GM12878 (cell line): ENCODE results near the gene UBE2E2. TPM values are rescaled to one million over a fixed set of nuclear protein-coding genes. Genes with fewer than 3 reads are reported as not detected.

Experiments
- ATAC-seq: fragments of 200-7000 bp; cut with Tn5 transposase; 3 replicates; pipeline ENCODE4 v1.9.1; 2020; ENCODE audit warnings: mild to moderate bottlenecking, moderate library complexity
- BruUV-seq: library from RNA; stranded (reverse); fragments of 400-500 nt; replicated peaks from 2 replicates; lab custom pipeline; 2021; lab: Mats Ljungman, UMichigan
- CTCF ChIA-PET: fragments of 300-600 bp; sonication (Branson Sonifier 250); formaldehyde crosslinking; extraction: SDS; loops from one replicate; lab custom pipeline; 2021; ENCODE audit warnings: inconsistent platforms; lab: Yijun Ruan, JAX
- POLR2A ChIA-PET: fragments of 350-600 bp; formaldehyde crosslinking; extraction: SDS; loops from one replicate; lab custom pipeline; 2021; ENCODE audit warnings: inconsistent platforms; lab: Charles Lee
- RAD21 ChIA-PET: fragments of 300-600 bp; sonication (Branson Sonifier 250); formaldehyde crosslinking; loops from one replicate; lab custom pipeline; 2023; ENCODE audit warnings: antibody characterized with exemption; ENCODE audit not compliant: unreplicated experiment; lab: Charles Lee
- SMC1A ChIA-PET: fragments of 300-600 bp; sonication (Branson Sonifier 250); formaldehyde crosslinking; loops from one replicate; lab custom pipeline; 2023; ENCODE audit not compliant: unreplicated experiment, uncharacterized antibody; lab: Charles Lee
- DNase-seq: peaks from one replicate; pipeline ENCODE4 v3.0.0-alpha.2; 2011; ENCODE audit warnings: low read depth, low spot score
- FAIRE-seq: peaks from 3 replicates; lab custom pipeline; 2011; peaks lifted over from hg19 to GRCh38; lab: Jason Lieb, UNC
- H2AFZ ChIP-seq: 2 replicates; pipeline ENCODE4 v1.6.0; 2011; ENCODE audit warnings: low read depth, low read length, control low read depth; ENCODE audit not compliant: control insufficient read depth
- H3K27ac ChIP-seq: 2 replicates; pipeline ENCODE4 v1.5.1; 2011; ENCODE audit warnings: control low read depth; ENCODE audit not compliant: control insufficient read depth, insufficient read depth
- H3K27me3 ChIP-seq, 2 experiments: replicated peaks in 1 of 2; 2 replicates each; pipeline versions ENCODE4 v1.6.0 to v1.6.1; 2011; ENCODE audit warnings: low read length in 1 of 2; ENCODE audit not compliant: control insufficient read depth in 2 of 2, insufficient read depth in 2 of 2
- H3K36me3 ChIP-seq, 2 experiments: 2 replicates each; pipeline ENCODE4 v1.5.1; 2011; ENCODE audit warnings: low read length in 1 of 2; ENCODE audit not compliant: control insufficient read depth in 2 of 2, insufficient read depth in 2 of 2
- H3K4me1 ChIP-seq: 2 replicates; pipeline ENCODE4 v1.6.1; 2011; ENCODE audit warnings: mild to moderate bottlenecking, low read length, moderate library complexity, mixed read lengths; ENCODE audit not compliant: control insufficient read depth, insufficient read depth
- H3K4me2 ChIP-seq: 2 replicates; pipeline ENCODE4 v1.6.0; 2011; ENCODE audit warnings: control low read depth; ENCODE audit not compliant: control insufficient read depth, insufficient read depth
- H3K4me3 ChIP-seq: fragments of 200-600 bp; sonication (generic); 2 replicates; pipeline ENCODE4 v1.5.1; 2016
- H3K79me2 ChIP-seq: 2 replicates; pipeline ENCODE4 v1.6.0; 2011; ENCODE audit warnings: low read length; ENCODE audit not compliant: control insufficient read depth, insufficient read depth
- H3K9ac ChIP-seq: 2 replicates; pipeline ENCODE4 v1.8.0; 2011; ENCODE audit warnings: low read length, control low read depth, mixed read lengths; ENCODE audit not compliant: control insufficient read depth, insufficient read depth
- H3K9me3 ChIP-seq: replicated peaks from 3 replicates; pipeline ENCODE4 v1.5.1; 2011; ENCODE audit warnings: mild to moderate bottlenecking, low read length; ENCODE audit not compliant: control insufficient read depth, insufficient read depth
- H4K20me1 ChIP-seq: 2 replicates; pipeline ENCODE4 v1.6.0; 2011; ENCODE audit not compliant: control insufficient read depth, insufficient read depth
- ATF2 ChIP-seq: IDR thresholded peaks from 2 replicates; pipeline ENCODE4 v1.6.1; 2012; ENCODE audit warnings: low read length, inconsistent platforms
- BCL3 ChIP-seq: IDR thresholded peaks from 2 replicates; pipeline ENCODE4 v1.6.1; 2011; ENCODE audit warnings: borderline replicate concordance, low read depth, mild to moderate bottlenecking, moderate library complexity, low read length; ENCODE audit not compliant: insufficient read depth, poor library complexity, severe bottlenecking
- CEBPB ChIP-seq, 2 experiments: fragments of 150-350 bp in 1 of 2; IDR thresholded peaks; 2 replicates each; pipeline ENCODE4 v1.6.1; 2012 to 2014; ENCODE audit warnings: low read depth in 2 of 2, low read length in 2 of 2, borderline replicate concordance in 1 of 2, inconsistent platforms in 1 of 2
- EED ChIP-seq: sonication (generic); IDR thresholded peaks from 2 replicates; pipeline ENCODE4 v1.6.1; 2016; ENCODE audit warnings: antibody characterized with exemption, low read depth
- EZH2 ChIP-seq: IDR thresholded peaks from 2 replicates; pipeline ENCODE4 v1.6.1; 2012; ENCODE audit warnings: low read depth, mild to moderate bottlenecking, control low read depth, inconsistent platforms, low read length, borderline replicate concordance; ENCODE audit not compliant: control insufficient read depth
- FOS ChIP-seq: IDR thresholded peaks from 3 replicates; pipeline ENCODE4 v1.6.1; 2011; ENCODE audit warnings: borderline replicate concordance; ENCODE audit not compliant: insufficient read length; ENCODE audit errors: extremely low read depth
- KAT2A ChIP-seq: conservative IDR thresholded peaks from 2 replicates; pipeline ENCODE4 v1.6.1; 2011; ENCODE audit warnings: low read depth, low read length; ENCODE audit not compliant: control insufficient read depth
- MEF2A ChIP-seq: IDR thresholded peaks from 2 replicates; pipeline ENCODE4 v1.6.1; 2011; ENCODE audit warnings: low read depth, mild to moderate bottlenecking, low read length, moderate library complexity; ENCODE audit not compliant: insufficient read depth
- MEF2B ChIP-seq: fragments of 450-650 bp; IDR thresholded peaks from 2 replicates; pipeline ENCODE4 v1.6.1; 2018; ENCODE audit warnings: mild to moderate bottlenecking, moderate library complexity; ENCODE audit not compliant: partially characterized antibody, poor library complexity, severe bottlenecking
- NFIC ChIP-seq: IDR thresholded peaks from 2 replicates; pipeline ENCODE4 v1.6.1; 2012; ENCODE audit warnings: low read depth, mild to moderate bottlenecking, inconsistent platforms, low read length, moderate library complexity
- NFYA ChIP-seq: IDR thresholded peaks from 2 replicates; pipeline ENCODE4 v1.6.1; 2011; ENCODE audit warnings: low read depth, mild to moderate bottlenecking, low read length, improper control_type of control experiment, borderline replicate concordance
- NFYB ChIP-seq: IDR thresholded peaks from 2 replicates; pipeline ENCODE4 v1.6.1; 2011; ENCODE audit warnings: low read depth, mild to moderate bottlenecking, low read length, improper control_type of control experiment, moderate library complexity; ENCODE audit not compliant: insufficient read depth
- NRF1 ChIP-seq: conservative IDR thresholded peaks from 2 replicates; pipeline ENCODE4 v1.6.1; 2011; ENCODE audit warnings: mild to moderate bottlenecking, low read depth, low read length, improper control_type of control experiment
- PBX3 ChIP-seq: IDR thresholded peaks from 2 replicates; pipeline ENCODE4 v1.6.1; 2011; ENCODE audit warnings: mild to moderate bottlenecking, low read depth, low read length, moderate library complexity; ENCODE audit not compliant: insufficient replicate concordance
- POLR2AphosphoS5 ChIP-seq: IDR thresholded peaks from 2 replicates; pipeline ENCODE4 v1.6.1; 2011; ENCODE audit warnings: mild to moderate bottlenecking, low read length, inconsistent platforms
- RCOR1 ChIP-seq: conservative IDR thresholded peaks from 2 replicates; pipeline ENCODE4 v1.6.1; 2012; ENCODE audit warnings: low read depth, low read length, improper control_type of control experiment
- RUNX3 ChIP-seq: IDR thresholded peaks from 2 replicates; pipeline ENCODE4 v1.6.1; 2012; ENCODE audit warnings: low read length, inconsistent platforms
- YY1 ChIP-seq: IDR thresholded peaks from 2 replicates; pipeline ENCODE4 v1.6.1; 2011; ENCODE audit warnings: low read depth, mild to moderate bottlenecking, low read length
- ZNF274 ChIP-seq: IDR thresholded peaks from one replicate; pipeline ENCODE4 v1.8.0; 2011; ENCODE audit not compliant: insufficient read length, insufficient read depth
- WGBS: methylation state at CpG from one replicate; pipeline ENCODE4 v1.1.6; 2016; ENCODE audit warnings: low lambda C conversion rate; ENCODE audit not compliant: insufficient replicate concordance, insufficient coverage; ENCODE audit errors: missing lambda C conversion rate; 5-methylcytosine and 5-hydroxymethylcytosine counted together
- in situ Hi-C: fragments of 300-500 bp; cut with MboI; formaldehyde crosslinking; loops from 9 replicates; pipeline ENCODE4 v1.14.3; 2018; ENCODE audit warnings: mixed read lengths
- intact Hi-C: fragments of 100-400 bp; cut with micrococcal nuclease; formaldehyde crosslinking; loops from one replicate; pipeline ENCODE4 v1.14.2; 2022; ENCODE audit not compliant: unreplicated experiment
- polyA plus RNA-seq, 11 experiments: library from polyadenylated mRNA; depleted of rRNA in 4 of 11; unstranded in 6 of 11; stranded (reverse) in 5 of 11; fragments of >200 nt; fragmentation: Nextera tagmentation in 4 of 11; fragmentation: Illumina TruSeq in 1 of 11; extraction: Ambion mirVana in 4 of 11; extraction: Trizol in 1 of 11; gene quantifications; 1 replicate in 1 of 11; 2 replicates in 10 of 11; pipeline versions ENCODE4 v1.2.1 to v1.2.3, GENCODE V29; 2011 to 2016; ENCODE audit warnings: inconsistent platforms in 2 of 11, missing spikeins in 2 of 11, low read depth in 1 of 11
- total RNA-seq, 4 experiments: library from RNA; depleted of rRNA in 3 of 4; stranded (reverse); fragments of >200 nt in 3 of 4; fragmentation: Illumina TruSeq in 1 of 4; extraction: Trizol in 1 of 4; gene quantifications; 2 replicates each; pipeline versions ENCODE4 v1.2.1 to v1.2.3, GENCODE V29; 2013 to 2021

Gene UBE2E2
- total and polyA plus RNA-seq, 10 of the 15 experiments (the other 5 are each of a cell fraction or from before 2014, with no cell fraction given): 8.7 to 71.0 (median 36.4) TPM

GRCh38 chr3:23325466-23326065, 122.4 kb downstream of the UBE2E2 start:
- H3K4me1 ChIP-seq: peaks cover 10% of the 10 kb centered on the region
- ChIA-PET RAD21 (interaction anchor here (1.3 kb wide), 1 partner anchor 112 kb away, joined by 3 read pairs; no protein-coding TSS in a partner anchor), SMC1A (interaction anchor here (0.8 to 2.3 kb wide), 12 partner anchors 8 to 329 kb away, joined by 3 to 9 read pairs (median 4); no protein-coding TSS in a partner anchor), POLR2A (no interaction called here), CTCF (interaction anchor here (1.0 kb wide), 1 partner anchor 116 kb away, joined by 4 read pairs; no protein-coding TSS in a partner anchor)
- peak; percentile 47 for FAIRE-seq
- no peak overlapping the region for H2AFZ ChIP-seq
- H3K4me3 ChIP-seq: no peak overlapping the region
- no peaks in the 10 kb centered on the region; the same call in 2 of the 3 replicates for H3K9me3 ChIP-seq
- no TSS peak for BruUV-seq
- intact Hi-C loops (loop anchor here (5.0 kb wide), 1 partner anchor 118 kb away; no protein-coding TSS in a partner anchor), in situ Hi-C loops (no loop called here)
- WGBS: 39% methylated on average over 4 of the region's 4 CpGs
- no peaks in the 10 kb centered on the region for H3K36me3 ChIP-seq
- DNase-seq: peak; percentile 30
- no peaks in the 10 kb centered on the region for H4K20me1 ChIP-seq
- ATAC-seq: peak; percentile 74
- peak overlapping the region; percentile 68 for H3K4me2 ChIP-seq
- H3K9ac ChIP-seq: no peak overlapping the region
- no peak overlapping the region for H3K27ac ChIP-seq
- no peaks in the 10 kb centered on the region for H3K27me3 ChIP-seq
- H3K79me2 ChIP-seq: peaks cover 6% of the 10 kb centered on the region
- TF ChIP-seq RCOR1 (no peak), MEF2B (peak; percentile 18), ATF2 (peak; percentile 75), NFIC (peak; percentile 92), FOS (no peak), MEF2A (peak; percentile 88), NRF1 (no peak), CEBPB (IDR thresholded peaks at IDR 0.05; ENCODE audit: borderline replicate concordance in 1 of 2, low read depth in 2 of 2, low read length in 2 of 2) (no peak), EZH2 (no peak), PBX3 (no peak), YY1 (no peak), POLR2AphosphoS5 (no peak), NFYA (no peak), ZNF274 (no peak), BCL3 (peak; percentile 27), NFYB (no peak), RUNX3 (peak; percentile 96), KAT2A (no peak), EED (peak; percentile 52; the same call in 1 of the 2 replicates)
